Frontal cortex (tissue), 4 donors: ENCODE measurements around the gene NISCH. TPM values are rescaled to one million over a fixed set of nuclear protein-coding genes. Genes with fewer than 3 reads are reported as not detected.

Experiments used
- DNase-seq, 2 donors: peaks; one replicate each; pipeline ENCODE4 v3.0.0; 2012; ENCODE audit warnings: low spot score in 2 of 2
- FAIRE-seq: peaks from 2 replicates; lab custom pipeline; 2012; peaks lifted over from hg19 to GRCh38; lab: Jason Lieb, UNC
- total RNA-seq: library from RNA; depleted of rRNA; stranded (reverse); fragments of >200 nt; gene quantifications from one replicate; pipeline ENCODE4 v1.2.3, GENCODE V29; 2014
- donor health status: control.
- donor health status: control.
- donor health status: control.

The NISCH gene
- total RNA-seq, 1 donor from 2014 or later = 58.7 TPM

DNA sequence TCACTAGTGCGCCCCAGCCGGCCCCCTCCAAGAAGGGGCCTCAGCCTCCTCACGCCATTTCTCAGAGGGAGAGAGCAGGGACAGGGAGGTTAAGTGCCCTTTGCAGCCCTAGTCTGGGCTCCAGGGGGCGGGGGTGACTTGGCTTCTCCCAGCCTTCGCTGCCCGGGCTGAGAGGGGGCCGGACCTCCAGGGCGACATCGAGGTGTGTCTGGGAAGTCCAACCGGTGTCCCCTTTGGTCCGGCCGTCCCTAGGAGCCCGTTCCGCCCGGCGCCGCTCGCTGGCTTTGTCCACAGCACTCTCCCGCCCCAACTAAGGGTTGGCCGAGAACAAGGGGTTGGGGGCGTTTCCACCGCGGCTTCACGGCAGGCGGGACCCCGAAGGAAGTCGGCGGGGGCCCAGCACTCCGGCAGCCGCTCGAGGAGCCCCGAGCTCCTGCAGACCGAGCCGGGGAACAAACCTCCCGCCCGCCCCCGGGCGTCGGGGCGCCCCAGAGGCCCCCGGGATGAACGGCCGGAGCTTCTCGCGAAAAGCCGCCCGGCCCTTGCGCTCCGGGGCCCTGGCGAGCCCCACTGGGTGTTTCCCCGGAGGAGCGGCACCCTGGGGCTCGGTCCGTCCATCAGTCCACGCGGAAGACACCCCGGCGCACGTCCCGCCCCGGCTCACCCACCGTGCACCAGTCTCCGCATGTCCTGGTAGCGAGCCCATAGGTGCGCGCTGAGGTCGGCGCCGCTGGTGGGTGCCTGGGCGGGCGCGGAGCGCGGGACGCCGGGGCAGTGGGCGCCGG is 77.6 kb downstream of the NISCH start:
- DNase-seq (peak; percentile 42 to 53), FAIRE-seq (no peak)

- no peak for FAIRE-seq
- peak; percentile 90 to 92 for DNase-seq
Measured at GRCh38 chr3:52533623-52534280, 78.3 kb downstream of the NISCH start, which contains the start of gene NT5DC2. TSS of gene NT5DC2 (minus strand) at chr3:52533857. CDS start at chr3:52533737, 120 bp downstream.

GRCh38 chr3:52534281-52535183 is 79.1 kb downstream of the NISCH start:
- FAIRE-seq (no peak), DNase-seq (peak; percentile 14 to 37)

DNA sequence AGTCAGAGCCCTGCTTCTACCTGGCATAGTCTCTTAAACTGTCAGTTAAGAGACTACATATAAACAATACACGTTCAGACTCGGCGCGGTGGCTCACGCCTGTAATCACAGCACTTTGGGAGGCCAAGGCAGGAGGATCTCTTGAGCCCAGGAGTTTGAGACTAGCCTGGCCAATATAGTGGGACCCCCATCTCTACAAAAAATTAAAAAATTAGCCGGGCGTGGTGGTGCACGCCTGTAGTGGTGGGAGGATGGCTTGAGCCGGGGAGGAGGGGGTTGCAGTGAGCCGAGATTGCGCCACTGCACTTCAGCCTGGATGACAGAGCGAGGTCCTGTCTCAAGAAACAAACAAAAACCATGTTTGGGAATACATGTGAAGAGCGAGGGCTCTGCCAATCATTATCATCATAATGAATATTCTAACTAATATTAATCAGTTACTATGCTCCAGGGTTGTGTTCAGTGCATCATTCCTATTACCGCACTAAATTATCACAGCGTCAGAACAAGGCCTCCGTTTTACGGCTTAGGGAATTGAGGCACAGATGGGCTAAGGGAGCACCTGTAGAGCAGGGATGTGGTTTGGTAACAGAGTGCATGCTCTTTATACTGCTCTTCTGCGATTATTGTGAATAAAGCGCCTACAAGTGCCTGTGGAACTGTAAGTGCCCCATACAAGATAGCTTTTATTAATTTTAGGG is 80.2 kb downstream of the NISCH start:
- FAIRE-seq (no peak), DNase-seq (peak in 1 of 2 donors; percentile 26)

DNA sequence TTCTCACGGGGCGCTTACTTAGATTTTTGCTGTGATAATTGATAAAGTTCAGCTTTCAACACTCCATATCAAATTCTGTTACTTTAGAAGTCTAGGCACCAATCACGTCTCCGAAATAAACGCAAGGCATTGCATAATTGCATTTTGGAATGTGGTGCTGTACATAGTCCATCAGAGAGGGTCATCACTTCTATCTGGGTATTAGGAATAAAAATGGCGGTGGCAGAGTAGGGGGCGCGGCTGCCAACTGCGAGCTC is 80.6 kb downstream of the NISCH start:
- no peak for FAIRE-seq

DNA sequence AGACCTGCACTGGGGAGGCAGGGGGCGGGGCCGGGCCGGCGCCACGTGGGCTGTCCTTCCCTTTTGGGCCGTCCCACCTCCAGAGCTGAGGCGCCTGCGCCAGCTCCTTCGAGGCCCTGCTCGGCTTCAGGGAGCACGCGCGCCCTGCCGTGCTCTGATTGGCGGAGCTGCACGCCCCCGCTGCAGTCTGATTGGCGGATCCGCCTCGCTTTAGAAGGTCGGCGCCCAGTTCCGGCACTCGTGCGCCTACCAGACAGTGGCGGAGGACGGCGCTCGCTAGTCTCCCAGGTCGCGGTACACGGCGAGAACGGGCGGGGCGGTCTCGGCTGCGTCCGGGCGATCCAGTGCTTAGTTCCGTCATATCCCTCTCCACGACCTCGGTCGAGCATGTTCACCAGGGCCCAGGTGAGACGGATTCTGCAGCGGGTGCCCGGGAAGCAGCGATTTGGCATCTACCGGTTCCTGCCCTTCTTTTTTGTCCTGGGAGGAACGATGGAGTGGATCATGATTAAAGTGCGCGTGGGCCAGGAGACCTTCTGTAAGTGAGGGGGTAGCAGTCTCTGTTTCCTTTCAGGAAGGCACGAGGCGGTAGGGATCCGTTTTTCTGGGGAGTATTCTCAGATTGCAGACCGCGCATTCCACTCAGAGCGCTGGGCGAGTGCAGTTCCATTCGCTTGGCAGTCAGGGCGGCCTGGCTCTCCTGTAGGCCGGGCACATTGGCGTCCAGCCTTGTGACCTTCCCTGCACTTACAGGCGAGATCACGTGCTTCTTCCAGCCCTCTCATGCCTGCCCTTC is 81.2 kb downstream of the NISCH start, which contains the start of gene UQCC5:
UQCC5 (plus strand) TSS at position 237 of the 796 bp plus-strand sequence; CDS start at position 388, 151 bp downstream.
- DNase-seq = peak; percentile 95 to 97
- FAIRE-seq = peak; percentile 79

More for the DNA sequence above, 80.6 kb downstream of the NISCH start:
- no peak for DNase-seq

- FAIRE-seq (no peak), DNase-seq (no peak)
Measured at GRCh38 chr3:52537165-52537620, 81.8 kb downstream of the NISCH start.

- FAIRE-seq = no peak
- peak in 1 of 2 donors; percentile 11 for DNase-seq
Measured at GRCh38 chr3:52537726-52538421, 82.5 kb downstream of the NISCH start.

DNA sequence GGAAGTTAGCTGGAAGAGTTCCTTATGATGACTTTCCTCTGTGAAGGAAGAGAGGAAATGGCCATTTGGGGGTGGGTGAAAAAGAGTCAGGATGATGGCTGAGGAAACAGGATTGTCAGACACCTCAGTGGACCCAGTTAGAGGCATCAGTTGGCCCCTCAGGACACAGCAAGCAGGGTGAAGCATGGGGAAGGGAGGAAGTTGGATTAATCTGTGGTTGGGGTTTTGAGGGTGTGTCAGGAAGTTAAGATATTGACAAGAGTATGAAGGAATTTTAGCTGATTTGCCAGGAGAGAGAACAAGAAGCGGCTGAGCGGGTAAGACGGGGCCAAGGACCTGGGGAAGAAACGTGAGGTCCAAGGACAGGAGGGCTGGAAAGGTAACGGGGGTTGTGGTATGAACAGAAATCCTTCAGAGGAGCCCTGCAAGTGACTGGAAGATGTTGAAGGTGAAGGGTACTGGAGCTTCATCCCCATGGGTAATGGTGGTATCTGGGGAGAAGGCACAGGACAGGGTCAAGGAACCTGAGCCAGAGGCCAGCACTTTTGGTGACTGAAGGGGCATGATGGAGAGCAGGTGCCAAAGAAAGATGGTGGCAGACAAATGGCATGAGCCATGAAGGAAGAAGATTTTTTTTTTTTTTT is 83.7 kb downstream of the NISCH start:
- FAIRE-seq (no peak), DNase-seq (no peak)

DNA sequence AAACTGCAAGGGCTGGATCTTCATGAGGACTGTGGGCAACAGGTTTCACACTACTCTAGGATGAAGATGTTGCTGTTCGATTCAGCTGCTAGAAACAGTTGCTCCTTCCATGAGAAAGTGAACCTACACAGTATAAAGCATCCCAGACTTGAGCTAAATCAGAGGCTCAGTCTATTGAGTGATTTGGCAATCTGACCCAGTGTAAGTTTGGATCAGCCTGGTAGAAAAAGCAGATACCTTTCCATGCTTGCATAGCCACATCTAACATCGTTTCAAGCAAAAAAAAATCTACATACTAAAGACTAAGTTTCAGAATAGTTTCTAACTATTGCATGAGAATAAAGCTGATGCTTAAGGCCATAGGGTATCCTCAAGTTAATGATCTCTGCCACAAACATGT is 85.6 kb downstream of the NISCH start:
- FAIRE-seq (no peak), DNase-seq (no peak)

Other genes with a start within 250 kb of the NISCH start
- gene TLR9, start 230.0 kb upstream of the NISCH start, total RNA-seq = not detected
- gene TWF2, start 216.4 kb upstream of the NISCH start, total RNA-seq = 24.5 TPM
- 6.9 TPM for gene PPM1M, start 209.8 kb upstream of the NISCH start, total RNA-seq
- 151 TPM for gene WDR82, start 177.0 kb upstream of the NISCH start, total RNA-seq
- 2.0 TPM for gene GLYCTK, start 167.8 kb upstream of the NISCH start, total RNA-seq
- 1.2 TPM for gene DNAH1, start 139.3 kb upstream of the NISCH start, total RNA-seq
- gene BAP1, start 45.6 kb upstream of the NISCH start, total RNA-seq = 115 TPM
- 7.3 TPM for gene PHF7, start 44.9 kb upstream of the NISCH start, total RNA-seq
- gene SEMA3G, start 10.5 kb upstream of the NISCH start, total RNA-seq = 4.1 TPM
- 0.41 TPM for gene TNNC1, start 1.6 kb upstream of the NISCH start, total RNA-seq
- 13.9 TPM for gene STAB1, start 39.7 kb downstream of the NISCH start, total RNA-seq
- gene NT5DC2, start 78.3 kb downstream of the NISCH start, total RNA-seq = 39.9 TPM
- 2.0 TPM for gene UQCC5, start 81.0 kb downstream of the NISCH start, total RNA-seq
- gene PBRM1, start 230.3 kb downstream of the NISCH start, total RNA-seq = 181 TPM
- 70.1 TPM for gene GNL3, start 230.4 kb downstream of the NISCH start, total RNA-seq